Prostate gland (tissue), 2 donors: ENCODE measurements around the gene ASB6. TPM values are rescaled to one million over a fixed set of nuclear protein-coding genes. Genes with fewer than 3 reads are reported as not detected.

ENCODE experiments used
- DNase-seq: peaks from one replicate; pipeline ENCODE4 v3.0.0-alpha.2; 2019; ENCODE audit warnings: low spot score
- H3K27ac ChIP-seq, 2 donors: fragments of 200-600 bp; sonication (generic); 2 replicates each; pipeline ENCODE4 v1.5.1; 2017 to 2019
- H3K27me3 ChIP-seq: fragments of 200-600 bp; sonication (generic); replicated peaks from 2 replicates; pipeline ENCODE4 v1.5.1; 2019; ENCODE audit not compliant: insufficient read depth
- H3K36me3 ChIP-seq, 2 donors: fragments of 200-600 bp; sonication (generic); 1 replicate in 1 of 2; 2 replicates in 1 of 2; pipeline versions ENCODE4 v1.5.1 to v1.8.1; 2017 to 2019
- H3K4me1 ChIP-seq: fragments of 200-600 bp; sonication (generic); replicated peaks from 2 replicates; pipeline ENCODE4 v1.5.1; 2019
- H3K4me3 ChIP-seq, 2 donors: fragments of 200-600 bp; sonication (generic); 2 replicates each; pipeline ENCODE4 v1.5.1; 2017 to 2019
- H3K9me3 ChIP-seq: fragments of 200-600 bp; sonication (generic); 2 replicates; pipeline ENCODE4 v1.5.1; 2017
- POLR2A ChIP-seq: fragments of 450-650 bp; IDR thresholded peaks from one replicate; pipeline ENCODE4 v1.6.1; 2016; ENCODE audit warnings: antibody characterized with exemption, mild to moderate bottlenecking
- POLR2AphosphoS5 ChIP-seq: sonication (generic); formaldehyde crosslinking; IDR thresholded peaks from one replicate; pipeline ENCODE4 v1.6.1; 2017; ENCODE audit warnings: antibody characterized with exemption
- WGBS: methylation state at CpG from one replicate; pipeline ENCODE4 v1.1.5; 2018; 5-methylcytosine and 5-hydroxymethylcytosine counted together
- intact Hi-C: fragments of 100-400 bp; cut with DNase I; formaldehyde crosslinking; loops from one replicate; pipeline ENCODE4 v1.14.2; 2022
- total RNA-seq, 2 donors: library from RNA; depleted of rRNA; stranded (reverse); fragments of >200 nt; gene quantifications; one replicate each; pipeline ENCODE4 v1.1.0, GENCODE V29; 2016
- TF ChIP-seq, protein P1 (sequence below), 4 experiments: fragments of 200-600 bp in 2 of 4; fragments of 450-650 bp in 2 of 4; sonication (generic) in 2 of 4; IDR thresholded peaks; 1 replicate in 3 of 4; 2 replicates in 1 of 4; pipeline ENCODE4 v1.5.1; 2016 to 2019; ENCODE audit warnings: antibody characterized with exemption in 4 of 4, mild to moderate bottlenecking in 2 of 4, moderate library complexity in 2 of 4

The ASB6 gene
- total RNA-seq, 2 donors from 2014 or later, result 25.2 to 50.3 TPM

DNA sequence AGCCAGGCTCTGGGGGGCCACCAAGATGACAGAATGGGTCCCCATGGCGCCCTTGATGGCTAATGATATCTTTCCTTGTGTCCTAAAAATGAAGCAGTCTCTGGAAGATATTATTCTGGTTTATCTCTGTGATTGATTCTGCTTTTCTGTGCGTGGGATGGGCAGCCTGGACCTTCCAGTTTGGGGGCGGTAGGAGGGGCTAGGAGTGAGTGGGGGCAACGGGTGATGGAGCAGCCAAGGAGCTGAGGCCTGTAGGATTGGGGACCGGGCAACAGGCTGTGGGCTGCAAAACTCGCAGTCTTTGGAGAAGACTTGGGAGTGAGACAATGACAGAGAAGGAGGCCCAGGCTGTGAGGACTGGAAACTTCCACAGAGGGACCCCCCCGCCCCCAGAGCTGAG lies 32.3 kb upstream of the ASB6 start:
- no peaks in the 10 kb centered on the region for H3K36me3 ChIP-seq
- no peak overlapping the region for H3K27ac ChIP-seq
- H3K27me3 ChIP-seq, result peaks cover 4% of the 10 kb centered on the region
- H3K4me1 ChIP-seq, result no peaks in the 10 kb centered on the region
- no peak for TF ChIP-seq POLR2A
- TF ChIP-seq, protein P1, sequence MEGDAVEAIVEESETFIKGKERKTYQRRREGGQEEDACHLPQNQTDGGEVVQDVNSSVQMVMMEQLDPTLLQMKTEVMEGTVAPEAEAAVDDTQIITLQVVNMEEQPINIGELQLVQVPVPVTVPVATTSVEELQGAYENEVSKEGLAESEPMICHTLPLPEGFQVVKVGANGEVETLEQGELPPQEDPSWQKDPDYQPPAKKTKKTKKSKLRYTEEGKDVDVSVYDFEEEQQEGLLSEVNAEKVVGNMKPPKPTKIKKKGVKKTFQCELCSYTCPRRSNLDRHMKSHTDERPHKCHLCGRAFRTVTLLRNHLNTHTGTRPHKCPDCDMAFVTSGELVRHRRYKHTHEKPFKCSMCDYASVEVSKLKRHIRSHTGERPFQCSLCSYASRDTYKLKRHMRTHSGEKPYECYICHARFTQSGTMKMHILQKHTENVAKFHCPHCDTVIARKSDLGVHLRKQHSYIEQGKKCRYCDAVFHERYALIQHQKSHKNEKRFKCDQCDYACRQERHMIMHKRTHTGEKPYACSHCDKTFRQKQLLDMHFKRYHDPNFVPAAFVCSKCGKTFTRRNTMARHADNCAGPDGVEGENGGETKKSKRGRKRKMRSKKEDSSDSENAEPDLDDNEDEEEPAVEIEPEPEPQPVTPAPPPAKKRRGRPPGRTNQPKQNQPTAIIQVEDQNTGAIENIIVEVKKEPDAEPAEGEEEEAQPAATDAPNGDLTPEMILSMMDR (IDR thresholded peaks at IDR 0.05), result no peak
- no peaks in the 10 kb centered on the region for H3K9me3 ChIP-seq
- DNase-seq, result no peak
- 74% methylated on average over 7 of the region's 7 CpGs for WGBS
- intact Hi-C loops, result no loop called here
- H3K4me3 ChIP-seq, result no peak overlapping the region

DNA sequence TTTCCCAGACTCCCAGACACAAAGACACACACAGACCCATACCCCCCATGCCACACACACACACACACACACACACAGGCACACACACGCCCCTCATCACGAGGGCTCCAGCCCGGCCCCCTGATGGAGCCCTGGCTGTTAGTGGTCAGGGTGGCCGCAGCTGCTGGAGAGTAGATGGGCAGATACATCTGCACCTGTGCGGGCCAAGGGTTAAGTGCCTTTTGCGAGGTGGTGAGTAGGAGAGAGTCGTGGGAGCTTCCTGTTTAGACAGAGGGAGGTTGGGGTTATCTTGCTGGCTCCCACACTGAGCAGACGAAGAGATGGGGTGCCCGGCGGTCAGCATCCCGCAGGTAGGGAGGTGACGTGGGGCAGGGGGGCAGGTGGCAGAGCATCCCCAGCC lies 31.7 kb upstream of the ASB6 start:
- Histone ChIP-seq H3K4me1 (no peaks in the 10 kb centered on the region), H3K9me3 (no peaks in the 10 kb centered on the region), H3K4me3 (no peak overlapping the region), H3K27me3 (peaks cover 4% of the 10 kb centered on the region), H3K36me3 (no peaks in the 10 kb centered on the region), H3K27ac (no peak overlapping the region)
- intact Hi-C loops, result no loop called here
- DNase-seq, result no peak
- TF ChIP-seq POLR2AphosphoS5, result no peak
- TF ChIP-seq, protein P1 (IDR thresholded peaks at IDR 0.05), result no peak
- TF ChIP-seq POLR2A, result no peak
- WGBS, result 61% methylated on average over 12 of the region's 12 CpGs

DNA sequence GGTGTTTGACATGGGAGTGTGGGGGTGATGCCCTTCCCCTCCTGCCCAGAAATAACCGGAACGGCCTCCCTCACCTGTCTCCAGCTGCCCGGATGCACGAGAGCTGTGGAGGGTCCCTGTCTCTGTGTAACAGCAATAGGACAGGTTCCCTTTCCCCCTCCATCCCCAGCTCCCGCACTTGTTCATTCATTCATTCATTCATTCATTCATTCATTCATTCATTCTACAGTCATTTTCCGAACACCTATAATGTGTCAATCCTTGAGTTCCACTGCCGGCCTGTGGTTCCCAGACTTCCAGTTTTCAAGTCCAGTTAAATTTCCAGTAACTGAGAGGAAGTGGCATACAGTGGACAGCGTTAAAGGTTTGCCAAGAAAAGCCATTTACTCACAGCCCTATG lies 30.8 kb upstream of the ASB6 start:
- 74% methylated on average over 8 of the region's 8 CpGs for WGBS
- TF ChIP-seq POLR2AphosphoS5, result no peak
- TF ChIP-seq POLR2A, result no peak
- TF ChIP-seq, protein P1 (IDR thresholded peaks at IDR 0.05), result no peak
- H3K4me3 ChIP-seq, result no peak overlapping the region
- intact Hi-C loops, result no loop called here
- no peaks in the 10 kb centered on the region for H3K36me3 ChIP-seq
- no peaks in the 10 kb centered on the region for H3K4me1 ChIP-seq
- H3K27ac ChIP-seq, result no peak overlapping the region
- peaks cover 4% of the 10 kb centered on the region for H3K27me3 ChIP-seq
- no peaks in the 10 kb centered on the region for H3K9me3 ChIP-seq
- DNase-seq, result no peak

DNA sequence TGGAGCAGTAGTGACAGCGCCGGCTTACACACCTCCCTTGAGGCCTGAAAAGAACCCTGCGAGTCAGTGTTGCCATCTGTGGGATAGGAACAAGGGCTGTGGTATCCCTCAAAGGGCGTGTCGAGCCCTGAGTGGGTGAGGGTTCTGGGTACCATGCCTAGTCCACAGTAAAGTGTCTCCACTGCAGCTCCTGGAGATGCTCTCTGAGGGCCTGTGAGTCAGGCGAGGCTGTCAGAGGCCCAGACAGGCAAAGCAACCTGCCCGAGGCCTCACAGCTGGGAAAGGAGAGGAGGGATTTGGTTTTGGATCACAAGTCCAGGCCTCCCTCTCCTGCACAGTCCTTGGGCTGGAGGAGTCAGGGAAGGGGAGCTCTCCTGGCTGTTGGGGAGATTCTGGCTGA lies 29.6 kb upstream of the ASB6 start:
- Histone ChIP-seq H3K27ac (no peak overlapping the region), H3K4me1 (no peaks in the 10 kb centered on the region), H3K4me3 (no peak overlapping the region), H3K36me3 (no peaks in the 10 kb centered on the region), H3K9me3 (no peaks in the 10 kb centered on the region), H3K27me3 (peaks cover 4% of the 10 kb centered on the region)
- TF ChIP-seq POLR2A, result no peak
- TF ChIP-seq, protein P1 (IDR thresholded peaks at IDR 0.05), result no peak
- TF ChIP-seq POLR2AphosphoS5, result no peak
- DNase-seq, result no peak
- intact Hi-C loops, result no loop called here
- WGBS, result 82% methylated on average over 7 of the region's 7 CpGs

DNA sequence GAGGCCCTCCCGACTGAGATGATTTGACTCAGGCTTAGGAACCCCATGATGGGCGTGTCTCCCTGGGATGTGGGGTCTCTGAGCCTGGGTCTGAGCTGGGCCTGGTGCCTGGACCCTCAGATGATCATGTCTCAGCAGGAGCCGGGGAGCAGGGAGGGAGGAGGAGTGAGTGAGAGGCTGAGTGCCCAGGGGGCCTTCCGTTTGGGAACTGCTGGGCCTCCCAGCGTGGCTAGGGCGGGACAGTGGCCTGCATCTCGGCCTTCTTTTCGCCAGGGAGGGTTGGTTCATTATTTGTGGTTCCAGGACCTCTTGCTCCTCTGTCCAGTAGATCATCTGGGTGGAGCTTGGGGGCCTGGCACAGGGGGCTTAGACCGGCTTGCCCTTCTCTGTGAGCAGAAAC lies 29.1 kb upstream of the ASB6 start:
- 90% methylated on average over 9 of the region's 9 CpGs for whole genome bisulfite sequencing
- no peak for TF ChIP-seq POLR2A
- TF ChIP-seq, protein P1 (IDR thresholded peaks at IDR 0.05), result no peak
- TF ChIP-seq POLR2AphosphoS5, result no peak
- H3K27me3 ChIP-seq, result peaks cover 4% of the 10 kb centered on the region
- no peaks in the 10 kb centered on the region for H3K4me1 ChIP-seq
- intact Hi-C loops, result no loop called here
- H3K9me3 ChIP-seq, result no peaks in the 10 kb centered on the region
- no peak for DNase-seq
- no peak overlapping the region for H3K4me3 ChIP-seq
- H3K36me3 ChIP-seq, result no peaks in the 10 kb centered on the region
- no peak overlapping the region for H3K27ac ChIP-seq
